VCaP (cell line): ENCODE results near the gene CTTN.

Experiments used
- H3K27ac ChIP-seq: fragments of 450-650 bp; 2 replicates; pipeline ENCODE4 v1.5.1; 2017
- CTCF ChIP-seq: fragments of 450-650 bp; conservative IDR thresholded peaks from 2 replicates; pipeline ENCODE4 v1.5.1; 2017; ENCODE audit warnings: mild to moderate bottlenecking, moderate library complexity

CTTN gene

GRCh38 chr11:70435361-70435760, 37.0 kb downstream of the CTTN start:
- no peak for TF ChIP-seq CTCF
- H3K27ac ChIP-seq: no peak overlapping the region

- no peak for TF ChIP-seq CTCF
- H3K27ac ChIP-seq: no peak overlapping the region; the same call in 1 of the 2 replicates
These were observed 37.6 kb downstream of the CTTN start for GRCh38 chr11:70435765-70436500.

- peak overlapping the region; percentile 34; the same call in 1 of the 2 replicates for H3K27ac ChIP-seq
These were observed 38.2 kb downstream of the CTTN start for GRCh38 chr11:70436501-70436860.

GRCh38 chr11:70437111-70437784, 38.9 kb downstream of the CTTN start:
- no peak for TF ChIP-seq CTCF
- peak overlapping the region; percentile 34; the same call in 1 of the 2 replicates for H3K27ac ChIP-seq

More at GRCh38 chr11:70436501-70436860, 38.2 kb downstream of the CTTN start:
- TF ChIP-seq CTCF: no peak

GRCh38 chr11:70440206-70440605, 41.9 kb downstream of the CTTN start:
- no peak for TF ChIP-seq CTCF
- no peak overlapping the region for H3K27ac ChIP-seq

GRCh38 chr11:70443773-70444030, 45.4 kb downstream of the CTTN start:
- H3K27ac ChIP-seq: no peak overlapping the region
- no peak for TF ChIP-seq CTCF

- no peak for TF ChIP-seq CTCF
- no peak overlapping the region for H3K27ac ChIP-seq
These were observed 46.8 kb downstream of the CTTN start for GRCh38 chr11:70445091-70445490.
